HEK293T (cell line): ENCODE data around the gene EPHB4.

Experiments used
- CTCF ChIA-PET: fragments of 350-600 bp; formaldehyde crosslinking; extraction: SDS; loops from one replicate; lab custom pipeline; 2021; ENCODE audit warnings: antibody characterized with exemption, inconsistent platforms; lab: Yijun Ruan, JAX
- POLR2A ChIA-PET: fragments of 350-600 bp; formaldehyde crosslinking; extraction: SDS; loops from one replicate; lab custom pipeline; 2020; ENCODE audit warnings: antibody characterized with exemption, inconsistent platforms; lab: Yijun Ruan, JAX
- DNase-seq: peaks from one replicate; pipeline ENCODE4 v3.0.0; 2012; ENCODE audit warnings: mixed read lengths; ENCODE audit errors: extremely low spot score
- ARNT ChIP-seq: fragments of 450-650 bp; IDR thresholded peaks from 2 replicates; pipeline ENCODE4 v1.6.1; 2017; ENCODE audit warnings: mild to moderate bottlenecking
- BHLHE40 ChIP-seq: fragments of 450-650 bp; IDR thresholded peaks from 2 replicates; pipeline ENCODE4 v1.6.1; 2016; ENCODE audit warnings: mild to moderate bottlenecking, moderate library complexity, borderline replicate concordance
- CTBP1 ChIP-seq: fragments of 450-650 bp; IDR thresholded peaks from 2 replicates; pipeline ENCODE4 v1.6.1; 2016; ENCODE audit warnings: borderline replicate concordance
- ELF4 ChIP-seq: fragments of 450-650 bp; IDR thresholded peaks from 2 replicates; pipeline ENCODE4 v1.6.1; 2017; ENCODE audit warnings: antibody characterized with exemption
- FOXA1 ChIP-seq: fragments of 450-650 bp; IDR thresholded peaks from 2 replicates; pipeline ENCODE4 v1.6.1; 2016; ENCODE audit warnings: mild to moderate bottlenecking
- FOXK2 ChIP-seq: fragments of 450-650 bp; IDR thresholded peaks from 2 replicates; pipeline ENCODE4 v1.6.1; 2016; ENCODE audit warnings: mild to moderate bottlenecking
- FOXM1 ChIP-seq: fragments of 450-650 bp; IDR thresholded peaks from 2 replicates; pipeline ENCODE4 v1.6.1; 2017; ENCODE audit warnings: mild to moderate bottlenecking, borderline replicate concordance
- HDGF ChIP-seq: fragments of 450-650 bp; IDR thresholded peaks from 2 replicates; pipeline ENCODE4 v1.6.1; 2017; ENCODE audit warnings: antibody characterized with exemption, borderline replicate concordance
- L3MBTL2 ChIP-seq: fragments of 450-650 bp; conservative IDR thresholded peaks from 2 replicates; pipeline ENCODE4 v1.6.1; 2016; ENCODE audit warnings: mild to moderate bottlenecking
- LEF1 ChIP-seq: fragments of 450-650 bp; IDR thresholded peaks from 2 replicates; pipeline ENCODE4 v1.6.1; 2017; ENCODE audit warnings: mild to moderate bottlenecking, borderline replicate concordance
- NFRKB ChIP-seq: fragments of 450-650 bp; IDR thresholded peaks from 2 replicates; pipeline ENCODE4 v1.6.1; 2016; ENCODE audit warnings: mild to moderate bottlenecking, moderate library complexity
- SP1 ChIP-seq: fragments of 450-650 bp; IDR thresholded peaks from 2 replicates; pipeline ENCODE4 v1.6.1; 2017
- SUZ12 ChIP-seq: fragments of 450-650 bp; IDR thresholded peaks from 2 replicates; pipeline ENCODE4 v1.6.1; 2016; ENCODE audit warnings: mild to moderate bottlenecking
- TARDBP ChIP-seq: fragments of 450-650 bp; IDR thresholded peaks from 2 replicates; pipeline ENCODE4 v1.6.1; 2016
- ZNF384 ChIP-seq: fragments of 450-650 bp; IDR thresholded peaks from 2 replicates; pipeline ENCODE4 v1.6.1; 2016
- TF ChIP-seq, protein P1 (sequence below): fragments of 450-650 bp; IDR thresholded peaks from 2 replicates; pipeline ENCODE4 v1.6.1; 2016

The EPHB4 gene

DNA sequence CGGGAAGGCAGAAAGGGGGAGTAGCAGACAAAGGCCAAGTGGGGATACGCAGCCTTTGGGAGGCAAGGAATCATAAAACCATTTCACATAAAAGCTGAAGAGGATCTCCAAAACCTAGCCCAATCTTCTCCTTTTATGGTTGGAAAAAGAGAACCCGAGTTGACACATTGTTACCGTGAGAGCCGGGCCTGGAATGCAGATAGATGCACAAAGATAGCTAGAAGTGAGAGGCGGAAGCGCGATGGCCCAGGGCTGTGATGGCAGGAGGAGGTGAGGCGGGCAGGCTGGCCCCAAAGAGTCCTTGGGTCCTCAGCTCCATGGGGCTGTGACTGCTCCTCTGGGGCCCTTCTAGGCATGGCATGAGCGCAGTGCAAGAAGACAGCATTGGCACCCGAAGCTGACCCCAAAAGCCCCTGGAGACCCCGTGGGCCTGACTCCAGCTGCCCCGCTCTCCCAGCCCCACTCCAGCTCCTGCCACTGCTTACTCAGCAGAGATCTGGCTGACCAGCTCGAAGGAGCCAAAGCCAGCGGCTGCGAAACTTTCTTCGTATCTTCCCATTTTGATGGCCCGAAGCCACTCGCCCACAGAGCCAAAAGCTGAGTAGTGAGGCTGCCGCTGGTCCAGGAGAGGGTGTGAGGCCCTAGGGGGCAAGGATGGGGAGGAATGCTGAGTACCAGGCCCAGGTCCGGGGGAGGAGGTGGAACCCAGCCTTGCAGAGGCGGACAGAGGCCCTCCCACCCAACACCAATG lies 22.5 kb downstream of the EPHB4 start:
- POLR2A ChIA-PET: interaction anchor here (1.0 kb wide), 1 partner anchor 70 kb away, joined by 4 read pairs; the partner anchor contains the start of gene SRRT

DNA sequence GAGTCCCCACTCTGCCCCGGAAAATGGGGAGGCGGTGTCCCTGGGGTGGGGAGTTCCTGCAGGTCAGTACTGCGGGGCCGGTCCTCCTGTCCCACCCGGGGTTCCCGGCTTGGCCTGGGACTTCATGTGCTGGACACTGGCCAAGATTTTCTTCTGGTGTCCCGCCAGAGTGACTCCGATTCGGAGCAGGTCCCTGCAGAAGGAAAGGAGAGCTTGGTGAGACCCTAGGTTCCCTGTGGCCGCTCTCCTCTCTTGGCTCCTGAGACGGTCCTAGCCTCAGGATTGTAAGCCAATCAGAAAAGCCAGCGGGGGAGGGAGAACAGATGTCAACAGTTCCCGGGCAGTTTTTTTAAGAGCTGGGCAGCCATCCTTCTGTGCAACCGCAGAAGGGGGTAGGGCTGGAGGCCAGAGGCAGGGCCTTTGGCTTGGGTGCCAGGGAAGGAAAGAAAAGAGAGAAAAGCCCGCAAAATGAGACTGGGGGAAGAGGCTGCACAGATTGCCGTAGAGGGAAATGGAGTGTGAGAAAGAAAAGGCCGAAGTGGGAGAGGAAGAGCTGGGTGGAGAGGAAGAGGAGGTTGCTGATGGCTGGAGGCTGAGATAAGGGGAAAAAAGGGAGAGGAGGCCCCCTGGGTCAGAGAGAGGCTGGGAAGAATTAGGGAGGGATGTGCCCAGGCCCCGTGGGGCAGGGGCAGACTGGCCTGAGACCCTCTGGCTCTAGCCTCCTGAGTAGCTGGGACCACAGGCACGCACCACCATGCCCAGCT lies 23.7 kb downstream of the EPHB4 start:
- TF ChIP-seq LEF1: no peak
- TF ChIP-seq FOXK2: no peak
- no peak for TF ChIP-seq ELF4
- no peak for TF ChIP-seq ARNT
- no peak for TF ChIP-seq NFRKB
- no peak for TF ChIP-seq FOXM1
- no peak for TF ChIP-seq TARDBP
- no peak for TF ChIP-seq ZNF384
- no peak for TF ChIP-seq CTBP1
- TF ChIP-seq, protein P1, sequence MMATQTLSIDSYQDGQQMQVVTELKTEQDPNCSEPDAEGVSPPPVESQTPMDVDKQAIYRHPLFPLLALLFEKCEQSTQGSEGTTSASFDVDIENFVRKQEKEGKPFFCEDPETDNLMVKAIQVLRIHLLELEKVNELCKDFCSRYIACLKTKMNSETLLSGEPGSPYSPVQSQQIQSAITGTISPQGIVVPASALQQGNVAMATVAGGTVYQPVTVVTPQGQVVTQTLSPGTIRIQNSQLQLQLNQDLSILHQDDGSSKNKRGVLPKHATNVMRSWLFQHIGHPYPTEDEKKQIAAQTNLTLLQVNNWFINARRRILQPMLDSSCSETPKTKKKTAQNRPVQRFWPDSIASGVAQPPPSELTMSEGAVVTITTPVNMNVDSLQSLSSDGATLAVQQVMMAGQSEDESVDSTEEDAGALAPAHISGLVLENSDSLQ: no peak
- TF ChIP-seq L3MBTL2: no peak
- no peak for TF ChIP-seq HDGF
- no peak for TF ChIP-seq BHLHE40
- no peak for TF ChIP-seq SP1
- DNase-seq: peak; percentile 39
- ChIA-PET POLR2A (interaction anchor here (1.0 kb wide), 1 partner anchor 49 kb away, joined by 3 read pairs; the partner anchor contains the start of gene SLC12A9), CTCF (interaction anchor here (2.6 kb wide), 1 partner anchor 48 kb away, joined by 13 read pairs; the partner anchor contains the start of gene SLC12A9)

More for the DNA sequence above, 22.5 kb downstream of the EPHB4 start:
- CTCF ChIA-PET: interaction anchor here (2.6 kb wide), 1 partner anchor 47 kb away, joined by 13 read pairs; the partner anchor contains the start of gene SLC12A9
- DNase-seq: no peak
- TF ChIP-seq ZNF384 (no peak), ELF4 (no peak), FOXM1 (no peak), SUZ12 (no peak), NFRKB (no peak)

DNA sequence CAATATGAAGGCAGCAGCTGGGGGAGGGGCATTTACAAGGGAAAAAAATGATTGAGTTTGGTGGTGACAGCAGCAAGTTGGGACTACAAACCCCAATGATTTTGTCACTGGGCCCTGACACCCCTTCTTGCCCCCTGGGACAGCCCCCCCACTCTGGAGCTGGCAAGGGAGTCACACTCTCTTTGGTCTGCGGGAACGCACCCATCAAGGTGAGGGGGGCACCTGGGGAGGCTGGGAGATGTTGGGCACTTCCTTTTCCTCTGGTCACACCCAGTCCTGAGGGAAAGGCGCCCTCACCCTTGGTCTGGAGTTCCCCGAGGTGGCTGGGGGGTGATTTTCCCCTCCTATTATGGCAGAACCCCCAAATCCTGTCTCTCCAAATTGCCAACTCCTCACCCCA lies 24.4 kb downstream of the EPHB4 start:
- TF ChIP-seq ARNT (no peak), FOXM1 (no peak), NFRKB (no peak), FOXK2 (no peak), ZNF384 (no peak), CTBP1 (no peak), HDGF (no peak), TARDBP (no peak), ELF4 (no peak), FOXA1 (no peak), SUZ12 (no peak), LEF1 (no peak), SP1 (no peak)
- POLR2A ChIA-PET: interaction anchor here (1.0 kb wide), 1 partner anchor 49 kb away, joined by 3 read pairs; the partner anchor contains the start of gene SLC12A9
- CTCF ChIA-PET: no interaction called here
- no peak for DNase-seq

DNA sequence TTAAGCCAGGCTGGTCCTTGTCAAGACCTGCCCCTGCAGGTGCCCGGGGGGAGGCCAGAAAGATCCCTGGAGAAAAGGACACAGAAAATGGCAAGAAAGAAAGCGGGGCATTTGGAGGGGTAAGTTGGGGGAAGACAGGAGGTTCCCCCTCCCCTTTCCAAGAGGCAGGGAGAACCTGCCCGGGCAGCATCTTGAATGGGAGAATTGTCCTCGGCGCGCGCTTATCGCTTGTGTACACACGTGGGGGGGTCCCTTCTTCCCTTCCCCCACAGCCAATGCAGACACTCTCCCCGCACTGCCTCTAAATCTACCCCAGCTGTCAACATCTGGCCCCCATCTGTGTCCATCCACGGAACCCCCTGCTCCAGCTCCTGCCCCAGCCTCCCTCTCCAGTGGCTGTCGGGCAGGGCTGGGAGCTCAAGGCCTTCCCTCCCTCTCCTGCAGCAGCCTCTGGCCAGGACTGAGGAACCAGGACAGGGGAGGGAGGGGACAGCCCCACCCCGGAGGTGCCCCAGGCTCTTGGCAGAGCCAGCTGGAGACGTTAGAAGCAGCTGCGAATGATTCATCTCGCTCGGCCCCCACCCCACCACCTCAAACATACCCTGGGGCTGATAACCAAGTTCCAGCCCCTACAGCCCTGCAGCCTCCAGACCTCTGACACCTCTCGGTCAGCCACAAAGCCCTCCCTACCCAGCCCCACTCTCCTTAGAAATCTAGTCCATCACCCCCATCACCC lies 25.3 kb downstream of the EPHB4 start:
- TF ChIP-seq FOXK2 (no peak), LEF1 (no peak), FOXM1 (no peak), NFRKB (no peak)
- no peak for DNase-seq

DNA sequence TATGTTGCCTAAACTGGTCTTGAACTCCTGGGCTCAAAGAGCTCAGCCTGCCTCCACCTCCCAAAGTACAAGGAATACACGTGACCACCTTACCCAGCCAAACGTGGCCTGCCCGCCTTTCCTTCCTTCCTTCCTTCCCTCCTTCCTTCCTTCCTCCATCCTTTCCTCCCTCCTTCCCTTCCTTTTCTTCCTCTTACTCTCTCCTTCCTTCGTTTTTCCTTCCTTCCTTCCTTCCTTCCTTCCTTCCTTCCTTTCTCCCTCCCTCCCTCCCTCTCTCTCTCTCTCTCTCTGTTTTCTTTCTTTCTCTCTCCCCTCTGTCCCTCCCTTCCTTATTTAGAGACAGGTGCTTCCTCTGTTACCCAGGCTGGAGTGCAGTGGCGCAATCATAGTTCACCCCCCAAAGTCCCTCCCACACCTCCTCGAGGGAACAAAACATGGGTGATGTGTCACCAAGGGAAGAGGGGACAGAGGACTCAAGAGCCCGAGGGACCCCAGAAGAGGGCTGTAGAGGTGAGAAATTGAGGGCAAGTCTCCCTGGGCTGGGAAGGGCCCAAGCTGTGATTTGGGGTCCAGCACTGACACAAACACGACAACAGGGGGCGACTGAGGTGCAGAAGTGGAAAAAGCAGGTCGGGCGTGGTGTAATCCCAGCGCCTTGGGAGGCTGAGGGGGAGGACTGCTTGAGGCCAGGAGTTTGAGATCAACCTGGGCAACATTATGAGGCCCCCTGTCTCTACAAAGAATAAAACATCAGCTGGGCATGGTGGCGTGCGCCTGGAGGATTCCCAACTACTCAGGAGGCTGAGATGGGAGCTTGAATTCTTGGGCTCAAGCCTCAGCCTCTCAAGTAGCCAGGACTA lies 28.1 kb downstream of the EPHB4 start:
- DNase-seq: peak; percentile 68
- CTCF ChIA-PET: interaction anchor here (0.6 to 3.5 kb wide), 12 partner anchors 9 to 335 kb away, joined by 3 to 48 read pairs (median 4); partner anchors contain the start of gene SLC12A9
- TF ChIP-seq ARNT (no peak), CTBP1 (no peak), BHLHE40 (no peak), HDGF (no peak), TARDBP (no peak), ZNF384 (no peak), FOXM1 (no peak), L3MBTL2 (no peak), ELF4 (no peak), FOXK2 (no peak), NFRKB (no peak), SUZ12 (no peak), FOXA1 (no peak), LEF1 (no peak), SP1 (no peak)
- TF ChIP-seq, protein P1: no peak
- POLR2A ChIA-PET: interaction anchor here (2.1 to 3.0 kb wide), 2 partner anchors 28 to 52 kb away, joined by 7 to 22 read pairs; partner anchors contain the start of genes EPHB4 and SLC12A9

More for the DNA sequence above, 25.3 kb downstream of the EPHB4 start:
- POLR2A ChIA-PET: interaction anchor here (0.8 to 3.0 kb wide), 6 partner anchors 11 to 88 kb away, joined by 3 to 22 read pairs (median 4); partner anchors contain the start of genes SLC12A9, SRRT and UFSP1
- CTCF ChIA-PET: interaction anchor here (0.6 to 3.5 kb wide), 4 partner anchors 14 to 96 kb away, joined by 3 to 48 read pairs (median 4); partner anchors contain the start of genes POP7 and SLC12A9
